ENCODE measurements around the gene ADGRL2.

Gene ADGRL2

GRCh38 chr1:81809808-81810207 lies 9.1 kb downstream of the ADGRL2 start:
- H3K9me3 ChIP-seq (ENCODE audit: control insufficient read depth, low read depth, low read length), result no peaks in the 10 kb centered on the region
- H3K27me3 ChIP-seq (ENCODE audit: control insufficient read depth, insufficient read depth, low read length), result no peaks in the 10 kb centered on the region
- H3K36me3 ChIP-seq (ENCODE audit: control insufficient read depth, low read depth, low read length), result peaks cover 9% of the 10 kb centered on the region
- no peak overlapping the region for H3K27ac ChIP-seq (ENCODE audit: low read length)
- peaks cover 66% of the 10 kb centered on the region for H3K4me1 ChIP-seq (ENCODE audit: control insufficient read depth, low read depth, low read length)
- no peak overlapping the region for H3K9ac ChIP-seq (ENCODE audit: low read length)
- no peak overlapping the region for H3K4me3 ChIP-seq (ENCODE audit: low read length)

DNA sequence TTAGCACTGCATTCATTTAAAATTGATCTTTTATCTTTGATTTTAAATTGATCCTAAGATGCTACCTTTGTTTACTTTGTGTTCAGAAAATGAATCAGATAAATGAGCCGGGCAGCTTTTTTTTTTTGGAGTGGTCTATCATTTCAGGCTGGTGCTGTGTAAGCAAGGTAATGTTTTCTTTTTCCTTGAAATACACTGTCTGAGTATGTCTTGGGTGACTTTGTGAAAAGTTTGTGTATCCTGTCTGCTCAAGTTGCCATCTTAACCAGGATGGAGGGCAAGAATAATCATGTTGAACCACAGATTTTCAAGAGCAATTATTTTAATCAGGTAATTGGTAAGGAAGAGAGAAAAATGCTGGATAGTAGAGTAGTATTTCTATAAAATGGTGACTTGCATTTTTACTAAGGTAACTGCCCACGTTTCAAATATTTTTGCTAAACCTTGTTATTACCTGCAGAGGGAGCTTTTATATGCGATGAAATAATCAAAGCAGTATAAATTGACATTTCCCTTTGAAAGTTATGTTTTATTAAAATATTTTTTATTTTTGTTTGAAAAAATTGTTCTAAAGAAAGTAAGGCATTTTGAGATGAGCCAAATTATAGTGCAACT lies 11.1 kb downstream of the ADGRL2 start:
- H3K9ac ChIP-seq (ENCODE audit: low read length), result no peak overlapping the region
- no peak overlapping the region for H3K27ac ChIP-seq (ENCODE audit: low read length)
- no peak overlapping the region for H3K4me3 ChIP-seq (ENCODE audit: low read length)
- peaks cover 9% of the 10 kb centered on the region for H3K36me3 ChIP-seq (ENCODE audit: control insufficient read depth, low read depth, low read length)
- H3K27me3 ChIP-seq (ENCODE audit: control insufficient read depth, insufficient read depth, low read length), result no peaks in the 10 kb centered on the region
- H3K4me1 ChIP-seq (ENCODE audit: control insufficient read depth, low read depth, low read length), result peaks cover 55% of the 10 kb centered on the region
- H3K9me3 ChIP-seq (ENCODE audit: control insufficient read depth, low read depth, low read length), result no peaks in the 10 kb centered on the region

GRCh38 chr1:81812712-81813111 lies 12.0 kb downstream of the ADGRL2 start:
- no peak overlapping the region for H3K27ac ChIP-seq (ENCODE audit: low read length)
- no peak overlapping the region for H3K4me3 ChIP-seq (ENCODE audit: low read length)
- no peaks in the 10 kb centered on the region for H3K9me3 ChIP-seq (ENCODE audit: control insufficient read depth, low read depth, low read length)
- peaks cover 51% of the 10 kb centered on the region for H3K4me1 ChIP-seq (ENCODE audit: control insufficient read depth, low read depth, low read length)
- no peak overlapping the region for H3K9ac ChIP-seq (ENCODE audit: low read length)
- no peaks in the 10 kb centered on the region for H3K27me3 ChIP-seq (ENCODE audit: control insufficient read depth, insufficient read depth, low read length)
- peaks cover 9% of the 10 kb centered on the region for H3K36me3 ChIP-seq (ENCODE audit: control insufficient read depth, low read depth, low read length)

DNA sequence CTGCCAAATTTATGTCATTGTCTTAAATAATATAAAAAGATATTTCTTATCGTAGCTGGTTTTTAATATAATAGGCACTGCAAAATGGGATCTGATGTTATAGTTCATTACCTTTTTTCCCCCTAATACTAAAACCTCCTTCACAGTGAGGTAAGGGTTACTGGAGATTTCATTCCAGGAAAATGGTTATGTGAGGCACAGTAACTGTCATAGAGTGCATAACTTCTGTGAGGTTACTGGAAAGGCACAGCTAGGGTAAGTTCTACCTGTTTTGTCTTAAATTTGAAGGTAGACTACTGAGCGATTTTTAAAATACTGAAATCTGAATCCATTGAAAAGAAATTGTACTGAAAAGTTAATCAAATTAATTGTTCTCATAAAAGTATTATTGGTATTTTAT lies 13.0 kb downstream of the ADGRL2 start:
- H3K9ac ChIP-seq (ENCODE audit: low read length), result no peak overlapping the region
- H3K27ac ChIP-seq (ENCODE audit: low read length), result no peak overlapping the region
- H3K4me3 ChIP-seq (ENCODE audit: low read length), result no peak overlapping the region
- H3K4me1 ChIP-seq (ENCODE audit: control insufficient read depth, low read depth, low read length), result peaks cover 53% of the 10 kb centered on the region
- H3K9me3 ChIP-seq (ENCODE audit: control insufficient read depth, low read depth, low read length), result no peaks in the 10 kb centered on the region
- H3K36me3 ChIP-seq (ENCODE audit: control insufficient read depth, low read depth, low read length), result peaks cover 9% of the 10 kb centered on the region
- H3K27me3 ChIP-seq (ENCODE audit: control insufficient read depth, insufficient read depth, low read length), result no peaks in the 10 kb centered on the region

- H3K9ac ChIP-seq (ENCODE audit: low read length), result no peak overlapping the region
- peaks cover 55% of the 10 kb centered on the region for H3K4me1 ChIP-seq (ENCODE audit: control insufficient read depth, low read depth, low read length)
- H3K36me3 ChIP-seq (ENCODE audit: control insufficient read depth, low read depth, low read length), result no peaks in the 10 kb centered on the region
- no peak overlapping the region for H3K27ac ChIP-seq (ENCODE audit: low read length)
- H3K4me3 ChIP-seq (ENCODE audit: low read length), result no peak overlapping the region
- no peaks in the 10 kb centered on the region for H3K9me3 ChIP-seq (ENCODE audit: control insufficient read depth, low read depth, low read length)
- no peaks in the 10 kb centered on the region for H3K27me3 ChIP-seq (ENCODE audit: control insufficient read depth, insufficient read depth, low read length)
These were observed 18.9 kb downstream of the ADGRL2 start for GRCh38 chr1:81819613-81820012.

GRCh38 chr1:81820765-81821164 lies 20.0 kb downstream of the ADGRL2 start:
- Histone ChIP-seq H3K9me3 (ENCODE audit: control insufficient read depth, low read depth, low read length) (no peaks in the 10 kb centered on the region), H3K36me3 (ENCODE audit: control insufficient read depth, low read depth, low read length) (no peaks in the 10 kb centered on the region), H3K4me3 (ENCODE audit: low read length) (no peak overlapping the region), H3K4me1 (ENCODE audit: control insufficient read depth, low read depth, low read length) (peaks cover 51% of the 10 kb centered on the region), H3K27me3 (ENCODE audit: control insufficient read depth, insufficient read depth, low read length) (no peaks in the 10 kb centered on the region), H3K27ac (ENCODE audit: low read length) (no peak overlapping the region), H3K9ac (ENCODE audit: low read length) (no peak overlapping the region)

GRCh38 chr1:81823082-81823481 lies 22.3 kb downstream of the ADGRL2 start:
- H3K36me3 ChIP-seq (ENCODE audit: control insufficient read depth, low read depth, low read length), result no peaks in the 10 kb centered on the region
- no peaks in the 10 kb centered on the region for H3K27me3 ChIP-seq (ENCODE audit: control insufficient read depth, insufficient read depth, low read length)
- H3K9ac ChIP-seq (ENCODE audit: low read length), result no peak overlapping the region
- H3K9me3 ChIP-seq (ENCODE audit: control insufficient read depth, low read depth, low read length), result no peaks in the 10 kb centered on the region
- H3K27ac ChIP-seq (ENCODE audit: low read length), result no peak overlapping the region
- peaks cover 40% of the 10 kb centered on the region for H3K4me1 ChIP-seq (ENCODE audit: control insufficient read depth, low read depth, low read length)
- H3K4me3 ChIP-seq (ENCODE audit: low read length), result no peak overlapping the region

- Histone ChIP-seq H3K9ac (ENCODE audit: low read length) (no peak overlapping the region), H3K36me3 (ENCODE audit: control insufficient read depth, low read depth, low read length) (no peaks in the 10 kb centered on the region), H3K27ac (ENCODE audit: low read length) (no peak overlapping the region), H3K9me3 (ENCODE audit: control insufficient read depth, low read depth, low read length) (no peaks in the 10 kb centered on the region), H3K4me3 (ENCODE audit: low read length) (no peak overlapping the region), H3K27me3 (ENCODE audit: control insufficient read depth, insufficient read depth, low read length) (no peaks in the 10 kb centered on the region), H3K4me1 (ENCODE audit: control insufficient read depth, low read depth, low read length) (peaks cover 24% of the 10 kb centered on the region)
These were observed 24.0 kb downstream of the ADGRL2 start for GRCh38 chr1:81824759-81825158.

DNA sequence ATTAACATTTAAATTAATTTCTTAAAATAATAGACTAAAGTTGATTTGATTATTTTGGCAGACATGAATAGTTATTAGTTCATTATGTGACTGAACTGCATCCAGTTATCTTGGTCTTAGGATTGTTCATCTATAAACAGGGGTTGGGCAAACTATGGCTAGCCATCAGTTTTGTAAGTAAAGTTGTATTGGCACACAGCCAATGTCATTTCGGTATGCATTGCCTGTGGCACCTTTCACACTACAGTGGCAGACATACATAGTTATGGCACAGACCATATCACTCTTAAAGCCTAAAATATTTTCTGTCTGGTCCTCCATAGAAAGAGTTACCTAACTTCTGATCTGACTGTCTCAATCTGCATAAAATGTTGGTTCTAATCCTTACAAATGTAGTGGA lies 27.2 kb downstream of the ADGRL2 start:
- no peaks in the 10 kb centered on the region for H3K27me3 ChIP-seq (ENCODE audit: control insufficient read depth, insufficient read depth, low read length)
- H3K9me3 ChIP-seq (ENCODE audit: control insufficient read depth, low read depth, low read length), result no peaks in the 10 kb centered on the region
- H3K36me3 ChIP-seq (ENCODE audit: control insufficient read depth, low read depth, low read length), result no peaks in the 10 kb centered on the region
- H3K4me1 ChIP-seq (ENCODE audit: control insufficient read depth, low read depth, low read length), result peaks cover 10% of the 10 kb centered on the region
- H3K9ac ChIP-seq (ENCODE audit: low read length), result no peak overlapping the region
- H3K4me3 ChIP-seq (ENCODE audit: low read length), result no peak overlapping the region
- H3K27ac ChIP-seq (ENCODE audit: low read length), result no peak overlapping the region

DNA sequence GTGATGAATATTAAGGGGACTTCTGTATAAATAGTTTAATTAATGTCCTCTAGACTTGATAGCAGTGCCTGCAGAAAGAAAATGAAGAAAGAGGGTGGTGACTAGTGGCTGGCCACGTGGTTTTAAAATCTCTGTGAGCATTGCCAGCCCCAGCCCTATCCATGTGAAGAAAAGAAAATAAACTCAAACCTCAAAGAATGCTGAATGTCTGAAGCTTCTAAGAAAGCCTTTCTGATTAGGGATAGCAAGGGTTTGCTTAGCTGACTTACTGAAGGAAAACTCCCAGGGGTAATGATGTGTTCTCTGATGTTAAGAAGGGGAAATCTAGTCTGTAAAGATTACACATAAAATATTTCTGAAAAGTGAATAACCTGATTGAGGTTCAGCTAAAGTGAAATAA lies 31.8 kb downstream of the ADGRL2 start:
- no peaks in the 10 kb centered on the region for H3K9me3 ChIP-seq (ENCODE audit: control insufficient read depth, low read depth, low read length)
- H3K27ac ChIP-seq (ENCODE audit: low read length), result no peak overlapping the region
- H3K36me3 ChIP-seq (ENCODE audit: control insufficient read depth, low read depth, low read length), result no peaks in the 10 kb centered on the region
- H3K4me1 ChIP-seq (ENCODE audit: control insufficient read depth, low read depth, low read length), result peaks cover 38% of the 10 kb centered on the region
- H3K4me3 ChIP-seq (ENCODE audit: low read length), result no peak overlapping the region
- H3K9ac ChIP-seq (ENCODE audit: low read length), result no peak overlapping the region
- no peaks in the 10 kb centered on the region for H3K27me3 ChIP-seq (ENCODE audit: control insufficient read depth, insufficient read depth, low read length)

DNA sequence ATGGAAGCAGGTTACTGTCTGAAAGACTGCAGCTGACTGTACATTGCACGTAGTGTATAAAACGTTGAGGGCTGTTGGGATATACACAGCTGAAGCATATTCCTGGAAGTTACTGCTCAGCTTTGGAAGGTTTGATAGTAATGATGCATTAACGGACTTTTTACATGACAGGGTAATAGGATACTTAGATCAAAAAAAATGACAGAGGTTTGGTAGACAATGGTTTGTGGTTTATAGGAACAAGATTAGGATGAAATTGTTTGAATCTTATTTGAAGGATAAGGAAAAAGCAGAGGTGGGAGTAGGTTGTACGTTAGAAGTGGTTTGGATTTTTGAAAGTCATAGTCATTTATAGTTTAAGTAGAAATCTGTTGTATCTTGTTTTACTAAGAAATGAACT lies 33.0 kb downstream of the ADGRL2 start:
- no peak overlapping the region for H3K4me3 ChIP-seq (ENCODE audit: low read length)
- no peak overlapping the region for H3K9ac ChIP-seq (ENCODE audit: low read length)
- H3K27me3 ChIP-seq (ENCODE audit: control insufficient read depth, insufficient read depth, low read length), result no peaks in the 10 kb centered on the region
- H3K4me1 ChIP-seq (ENCODE audit: control insufficient read depth, low read depth, low read length), result peaks cover 38% of the 10 kb centered on the region
- peaks cover 3% of the 10 kb centered on the region for H3K36me3 ChIP-seq (ENCODE audit: control insufficient read depth, low read depth, low read length)
- H3K9me3 ChIP-seq (ENCODE audit: control insufficient read depth, low read depth, low read length), result no peaks in the 10 kb centered on the region
- no peak overlapping the region for H3K27ac ChIP-seq (ENCODE audit: low read length)

- H3K27me3 ChIP-seq (ENCODE audit: control insufficient read depth, insufficient read depth, low read length), result no peaks in the 10 kb centered on the region
- no peak overlapping the region for H3K4me3 ChIP-seq (ENCODE audit: low read length)
- H3K36me3 ChIP-seq (ENCODE audit: control insufficient read depth, low read depth, low read length), result peaks cover 9% of the 10 kb centered on the region
These were observed 33.5 kb downstream of the ADGRL2 start for GRCh38 chr1:81834268-81834667.

More at GRCh38 chr1:81834268-81834667, 33.5 kb downstream of the ADGRL2 start:
- H3K27ac ChIP-seq (ENCODE audit: low read length), result no peak overlapping the region
- no peak overlapping the region for H3K9ac ChIP-seq (ENCODE audit: low read length)
- H3K9me3 ChIP-seq (ENCODE audit: control insufficient read depth, low read depth, low read length), result no peaks in the 10 kb centered on the region
- H3K4me1 ChIP-seq (ENCODE audit: control insufficient read depth, low read depth, low read length), result peaks cover 38% of the 10 kb centered on the region
